ENCODE measurements around the gene TSHZ2. TPM values are rescaled to one million over a fixed set of nuclear protein-coding genes. Genes with fewer than 3 reads are reported as not detected.

TSHZ2 gene
- total and polyA plus RNA-seq, 9 of the 15 experiments (the other 6 are each of a cell fraction or from before 2014, with no cell fraction given): 0.03 to 0.20 (median 0.05) TPM; not detected in 4

GRCh38 chr20:53020834-53021233 lies 48.7 kb downstream of the TSHZ2 start:
- POLR2A ChIA-PET: interaction anchor here (1.7 kb wide), 1 partner anchor 8 kb away, joined by 6 read pairs; no protein-coding TSS in a partner anchor
- no peaks in the 10 kb centered on the region for H3K9me3 ChIP-seq (replicated peaks; ENCODE audit: control insufficient read depth, insufficient read depth, low read depth, low read length)
- H3K27ac ChIP-seq (ENCODE audit: extremely low read depth, low read depth, low read length): no peak overlapping the region
- in situ Hi-C loops (cut with MboI): no loop called here
- peaks cover 0 to 5% of the 10 kb centered on the region in 2 experiments; a peak in 1 of 5 replicates for H3K27me3 ChIP-seq (ENCODE audit: control insufficient read depth in 2 of 2, insufficient read depth in 2 of 2, low read length in 2 of 2)
- H3K9me1 ChIP-seq (ENCODE audit: control insufficient read depth, insufficient read depth, low read length): no peaks in the 10 kb centered on the region
- CTCF ChIA-PET (ENCODE audit: low intra/inter-chr PET ratio): no interaction called here
- H3K4me2 ChIP-seq (ENCODE audit: insufficient read depth, low read length): no peak overlapping the region
- DNase-seq (ENCODE audit: extremely low read depth in 1 of 4, low spot score in 3 of 4) (no peak), ATAC-seq (no peak), FAIRE-seq (no peak)
- 0% methylated on average over 2 of the region's 2 CpGs for WGBS (ENCODE audit: insufficient coverage, low coverage, missing lambda C conversion rate)
- no peak overlapping the region for H3K4me3 ChIP-seq
- H2AFZ ChIP-seq (ENCODE audit: low read depth, low read length): no peak overlapping the region
- no peaks in the 10 kb centered on the region for H4K20me1 ChIP-seq (replicated peaks; ENCODE audit: control insufficient read depth, insufficient read depth, low read length)
- H3K36me3 ChIP-seq (ENCODE audit: control insufficient read depth, insufficient read depth, low read length): no peaks in the 10 kb centered on the region
- no peak overlapping the region for H3K9ac ChIP-seq (ENCODE audit: insufficient read depth in 1 of 2, low read depth in 2 of 2, low read length in 2 of 2)
- no peaks in the 10 kb centered on the region for H3K4me1 ChIP-seq (replicated peaks in 1 of 2; ENCODE audit: control insufficient read depth in 2 of 2, insufficient read depth in 2 of 2, low read length in 2 of 2)
- intact Hi-C loops (cut with micrococcal nuclease): no loop called here
- BruUV-seq (replicated peaks): no TSS peak
- H3K79me2 ChIP-seq (ENCODE audit: control insufficient read depth, insufficient read depth, low read length): no peaks in the 10 kb centered on the region
- no peak for TF ChIP-seq ZNF655 (CRISPR knock-in tag; IDR thresholded peaks at IDR 0.05)
- peak in 1 of 3 experiments; percentile 13; a peak in 1 of 6 replicates for TF ChIP-seq CTCF (IDR thresholded peaks at IDR 0.05 in 2 of 3, conservative IDR thresholded peaks at IDR 0.05 in 1 of 3; ENCODE audit: insufficient read depth in 2 of 3, low read depth in 1 of 3, low read length in 3 of 3)
- TF ChIP-seq FOXK2 (conservative IDR thresholded peaks at IDR 0.05 in 1 of 2, IDR thresholded peaks at IDR 0.05 in 1 of 2; ENCODE audit: low read depth in 2 of 2): no peak
- TF ChIP-seq TCFL5 (CRISPR knock-in tag; conservative IDR thresholded peaks at IDR 0.05): no peak
- no peak for TF ChIP-seq ZNF444 (CRISPR knock-in tag; IDR thresholded peaks at IDR 0.05)
- TF ChIP-seq MLLT1 (IDR thresholded peaks at IDR 0.05): no peak
- TF ChIP-seq ZNF511 (CRISPR knock-in tag; IDR thresholded peaks at IDR 0.05): no peak
- TF ChIP-seq ARID4B (CRISPR knock-in tag; IDR thresholded peaks at IDR 0.05): no peak
- no peak for TF ChIP-seq ZNF785 (CRISPR knock-in tag; IDR thresholded peaks at IDR 0.05)
- TF ChIP-seq HNRNPLL (IDR thresholded peaks at IDR 0.05; ENCODE audit: low read depth, low read length, poor library complexity, severe bottlenecking): no peak
- no peak for TF ChIP-seq SETDB1 (IDR thresholded peaks at IDR 0.05; ENCODE audit: low read length)
- TF ChIP-seq MED1 (CRISPR knock-in tag; IDR thresholded peaks at IDR 0.05; ENCODE audit: borderline replicate concordance): no peak
- no peak for TF ChIP-seq WHSC1 (IDR thresholded peaks at IDR 0.05; ENCODE audit: low read length)
